HCT116 (cell line): Measurements from ENCODE around the gene NAGK.
"Not testable (repeated sequence)": the region's sequence is repeated elsewhere in the genome, so short reads cannot be mapped to it uniquely, and the experiment has no call there.

Experiments
- ATF3 ChIP-seq: IDR thresholded peaks from 2 replicates; pipeline ENCODE4 v1.6.1; 2012
- CBX3 ChIP-seq: IDR thresholded peaks from 2 replicates; pipeline ENCODE4 v1.6.1; 2012; ENCODE audit warnings: low read depth
- CEBPB ChIP-seq: IDR thresholded peaks from 2 replicates; pipeline ENCODE4 v1.6.1; 2012; ENCODE audit warnings: low read depth
- CTCF ChIP-seq, 3 experiments: fragments of 200-600 bp in 1 of 3; sonication (generic) in 1 of 3; IDR thresholded peaks in 2 of 3; conservative IDR thresholded peaks in 1 of 3; 2 replicates each; pipeline ENCODE4 v1.5.1; 2012 to 2017; ENCODE audit warnings: low read depth in 2 of 3, low read length in 2 of 3, antibody characterized with exemption in 1 of 3, borderline replicate concordance in 1 of 3, control low read depth in 1 of 3, mild to moderate bottlenecking in 1 of 3, mixed read lengths in 1 of 3, mixed run types in 1 of 3, moderate library complexity in 1 of 3; ENCODE audit not compliant: insufficient read depth in 1 of 3
- EZH2 ChIP-seq: fragments of 200-600 bp; sonication (generic); IDR thresholded peaks from 2 replicates; pipeline ENCODE4 v1.6.1; 2017; ENCODE audit warnings: antibody characterized with exemption, mixed run types
- POLR2A ChIP-seq: IDR thresholded peaks from 2 replicates; pipeline ENCODE4 v1.7.0; 2011; ENCODE audit warnings: borderline replicate concordance; ENCODE audit not compliant: insufficient read depth, insufficient read length; ENCODE audit errors: extremely low read depth
- POLR2AphosphoS5 ChIP-seq: IDR thresholded peaks from 2 replicates; pipeline ENCODE4 v1.6.1; 2011; ENCODE audit warnings: mild to moderate bottlenecking, low read depth, low read length, moderate library complexity
- SP1 ChIP-seq: IDR thresholded peaks from 2 replicates; pipeline ENCODE4 v1.6.1; 2012; ENCODE audit warnings: low read depth
- YY1 ChIP-seq: IDR thresholded peaks from 2 replicates; pipeline ENCODE4 v1.6.1; 2011; ENCODE audit warnings: low read length, low read depth, moderate library complexity, mild to moderate bottlenecking; ENCODE audit not compliant: insufficient replicate concordance; ENCODE audit errors: extremely low read depth

GRCh38 chr2:71083752-71084312 is 15.4 kb downstream of the NAGK start:
- not testable (repeated sequence) for TF ChIP-seq CBX3; CTCF (IDR thresholded peaks at IDR 0.05 in 2 of 3, conservative IDR thresholded peaks at IDR 0.05 in 1 of 3; ENCODE audit: borderline replicate concordance in 1 of 3, insufficient read depth in 1 of 3, low read depth in 2 of 3, low read length in 2 of 3); SP1; EZH2; POLR2A; CEBPB; POLR2AphosphoS5; ATF3; YY1
